Kasumi-1 (cell line): ENCODE results near the gene KCNQ4.
A peak's percentile ranks its signal among the peaks of the same experiment; 100 is the strongest.

ENCODE experiments used
- DNase-seq, 2 experiments: peaks; one replicate each; lab custom pipeline; 2025; lab: John Stamatoyannopoulos, UW

KCNQ4 gene

GRCh38 chr1:40783001-40783905, at the start of gene KCNQ4:
TSS of gene KCNQ4 (plus strand) at chr1:40783787. CDS start at chr1:40784094, 307 bp downstream.
- DNase-seq, result peak in 1 of 2 experiments; percentile 19

- no peak for DNase-seq
Observed at GRCh38 chr1:40734882-40735628, 48.5 kb upstream of the KCNQ4 start.

- no peak for DNase-seq
Observed at GRCh38 chr1:40736085-40736531, 47.5 kb upstream of the KCNQ4 start.

- DNase-seq, result no peak
Observed at GRCh38 chr1:40738831-40739230, 44.8 kb upstream of the KCNQ4 start.

GRCh38 chr1:40739455-40740008, 44.1 kb upstream of the KCNQ4 start:
- no peak for DNase-seq

- no peak for DNase-seq
Observed at GRCh38 chr1:40740039-40740996, 43.3 kb upstream of the KCNQ4 start.

- no peak for DNase-seq
Observed at GRCh38 chr1:40740997-40741736, 42.4 kb upstream of the KCNQ4 start.

GRCh38 chr1:40742363-40743061, 41.1 kb upstream of the KCNQ4 start:
- peak in 1 of 2 experiments; percentile 26 for DNase-seq

- no peak for DNase-seq
Observed at GRCh38 chr1:40743452-40743851, 40.1 kb upstream of the KCNQ4 start.

GRCh38 chr1:40743860-40744259, 39.7 kb upstream of the KCNQ4 start:
- no peak for DNase-seq

- no peak for DNase-seq
Observed at GRCh38 chr1:40745176-40745575, 38.4 kb upstream of the KCNQ4 start.

- no peak for DNase-seq
Observed at GRCh38 chr1:40746344-40747090, 37.1 kb upstream of the KCNQ4 start.

GRCh38 chr1:40748841-40749718, 34.5 kb upstream of the KCNQ4 start:
- DNase-seq, result no peak

- no peak for DNase-seq
Observed at GRCh38 chr1:40749817-40750216, 33.8 kb upstream of the KCNQ4 start.

GRCh38 chr1:40750451-40750908, 33.1 kb upstream of the KCNQ4 start:
- no peak for DNase-seq

- DNase-seq, result no peak
Observed at GRCh38 chr1:40751802-40752201, 31.8 kb upstream of the KCNQ4 start.

GRCh38 chr1:40753142-40753882, 30.3 kb upstream of the KCNQ4 start:
- no peak for DNase-seq

- DNase-seq, result no peak
Observed at GRCh38 chr1:40754201-40754600, 29.4 kb upstream of the KCNQ4 start.
